ENCODE data around the gene DYNC2I2. TPM values are rescaled to one million over a fixed set of nuclear protein-coding genes. Genes with fewer than 3 reads are reported as not detected.
A peak's percentile ranks its signal among the peaks of the same experiment; 100 is the strongest.

The DYNC2I2 gene
- total and polyA plus RNA-seq, 5 donors from 2014 or later: 2.3 to 10.2 (median 3.6) TPM

DNA sequence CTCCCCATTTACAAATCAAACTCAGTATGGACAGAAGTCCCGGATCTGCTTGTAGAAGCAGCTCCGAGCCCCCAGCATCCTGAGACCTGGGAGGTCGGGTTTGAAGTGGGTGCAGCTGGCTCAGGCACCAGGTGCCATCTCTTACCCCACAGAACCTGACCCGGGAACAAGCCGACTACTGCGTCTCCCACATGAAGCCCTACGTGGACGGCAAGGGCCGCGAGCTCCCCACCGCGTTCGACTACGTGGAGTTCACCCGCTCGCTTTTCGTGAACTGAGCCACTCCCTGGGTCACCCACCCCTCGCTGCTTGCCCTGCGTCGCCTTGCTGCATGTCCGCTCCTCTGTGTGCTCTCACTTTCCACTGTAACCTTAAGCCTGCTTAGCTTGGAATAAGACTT lies 23.6 kb downstream of the DYNC2I2 start:
- no peak overlapping the region for H3K4me3 Mint-ChIP-seq
- no peak overlapping the region for H3K27ac Mint-ChIP-seq
- Histone ChIP-seq H3K4me1 (ENCODE audit: control insufficient read depth, insufficient read depth, low read length, poor library complexity, severe bottlenecking) (no peaks in the 10 kb centered on the region), H3K27ac (ENCODE audit: insufficient read depth, low read length, poor library complexity, severe bottlenecking) (no peak overlapping the region), H3K36me3 (ENCODE audit: control insufficient read depth, insufficient read depth, low read length) (peaks cover 57% of the 10 kb centered on the region), H3K9me3 (ENCODE audit: control insufficient read depth in 2 of 2, low read length in 2 of 2) (no peaks in the 10 kb centered on the region), H3K27me3 (ENCODE audit: control insufficient read depth, insufficient read depth, low read length) (no peaks in the 10 kb centered on the region), H3K4me3 (ENCODE audit: low read depth, low read length) (no peak overlapping the region)
- H3K36me3 Mint-ChIP-seq: peaks cover 17% of the 10 kb centered on the region
- DNase-seq: no peak
- H3K9me3 Mint-ChIP-seq: no peaks in the 10 kb centered on the region
- no peak for ATAC-seq (ENCODE audit: low read depth in 2 of 2)
- no peaks in the 10 kb centered on the region for H3K27me3 Mint-ChIP-seq
- peaks cover 0 to 2% (median 0%) of the 10 kb centered on the region in 4 donors for H3K4me1 Mint-ChIP-seq

DNA sequence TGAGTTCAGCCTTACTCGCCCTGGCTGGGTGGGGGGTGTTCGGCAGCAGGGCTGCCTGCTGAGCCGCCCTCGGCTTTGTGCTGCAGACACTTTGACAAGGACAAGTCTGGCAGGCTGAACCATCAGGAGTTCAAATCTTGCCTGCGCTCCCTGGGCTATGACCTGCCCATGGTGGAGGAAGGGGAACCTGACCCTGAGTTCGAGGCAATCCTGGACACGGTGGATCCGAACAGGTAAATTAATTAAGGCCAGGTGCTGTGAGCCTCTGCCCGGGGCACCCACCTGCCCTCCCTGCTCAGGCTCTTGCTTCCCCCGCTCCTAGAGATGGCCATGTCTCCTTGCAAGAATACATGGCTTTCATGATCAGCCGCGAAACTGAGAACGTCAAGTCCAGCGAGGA lies 24.2 kb downstream of the DYNC2I2 start:
- peaks cover 0 to 5% (median 0%) of the 10 kb centered on the region in 4 donors for H3K4me1 Mint-ChIP-seq
- Histone ChIP-seq H3K9me3 (ENCODE audit: control insufficient read depth in 2 of 2, low read length in 2 of 2) (no peaks in the 10 kb centered on the region), H3K27ac (ENCODE audit: insufficient read depth, low read length, poor library complexity, severe bottlenecking) (no peak overlapping the region), H3K36me3 (ENCODE audit: control insufficient read depth, insufficient read depth, low read length) (peaks cover 63% of the 10 kb centered on the region), H3K27me3 (ENCODE audit: control insufficient read depth, insufficient read depth, low read length) (no peaks in the 10 kb centered on the region), H3K4me3 (ENCODE audit: low read depth, low read length) (no peak overlapping the region), H3K4me1 (ENCODE audit: control insufficient read depth, insufficient read depth, low read length, poor library complexity, severe bottlenecking) (no peaks in the 10 kb centered on the region)
- DNase-seq (no peak), ATAC-seq (ENCODE audit: low read depth in 2 of 2) (no peak)
- H3K4me3 Mint-ChIP-seq: no peak overlapping the region
- no peak overlapping the region for H3K27ac Mint-ChIP-seq
- H3K27me3 Mint-ChIP-seq: no peaks in the 10 kb centered on the region
- H3K36me3 Mint-ChIP-seq: peaks cover 21% of the 10 kb centered on the region
- no peaks in the 10 kb centered on the region for H3K9me3 Mint-ChIP-seq

DNA sequence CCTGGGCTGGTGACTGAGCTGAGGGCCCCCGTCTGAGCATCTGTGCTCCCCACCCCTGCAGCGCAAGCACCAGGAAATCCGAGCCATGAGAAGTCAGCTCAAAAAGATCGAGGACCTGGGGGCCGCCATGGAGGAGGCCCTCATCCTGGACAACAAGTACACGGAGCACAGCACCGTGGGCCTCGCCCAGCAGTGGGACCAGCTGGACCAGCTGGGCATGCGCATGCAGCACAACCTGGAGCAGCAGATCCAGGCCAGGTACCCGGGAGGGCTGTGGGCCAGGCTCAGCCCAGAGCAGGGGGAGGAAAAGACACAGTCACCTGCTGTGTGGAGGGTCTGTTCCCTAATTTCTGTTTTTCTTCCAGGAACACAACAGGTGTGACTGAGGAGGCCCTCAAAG lies 24.6 kb downstream of the DYNC2I2 start:
- no peak overlapping the region for H3K27ac Mint-ChIP-seq
- no peak overlapping the region for H3K4me3 Mint-ChIP-seq
- Histone ChIP-seq H3K36me3 (ENCODE audit: control insufficient read depth, insufficient read depth, low read length) (peaks cover 67% of the 10 kb centered on the region), H3K4me1 (ENCODE audit: control insufficient read depth, insufficient read depth, low read length, poor library complexity, severe bottlenecking) (no peaks in the 10 kb centered on the region), H3K27ac (ENCODE audit: insufficient read depth, low read length, poor library complexity, severe bottlenecking) (no peak overlapping the region), H3K27me3 (ENCODE audit: control insufficient read depth, insufficient read depth, low read length) (no peaks in the 10 kb centered on the region), H3K4me3 (ENCODE audit: low read depth, low read length) (no peak overlapping the region), H3K9me3 (ENCODE audit: control insufficient read depth in 2 of 2, low read length in 2 of 2) (no peaks in the 10 kb centered on the region)
- no peak for ATAC-seq (ENCODE audit: low read depth in 2 of 2)
- peaks cover 0 to 5% (median 0%) of the 10 kb centered on the region in 4 donors for H3K4me1 Mint-ChIP-seq
- no peaks in the 10 kb centered on the region for H3K27me3 Mint-ChIP-seq
- peaks cover 21% of the 10 kb centered on the region for H3K36me3 Mint-ChIP-seq
- no peaks in the 10 kb centered on the region for H3K9me3 Mint-ChIP-seq
- no peak for DNase-seq

DNA sequence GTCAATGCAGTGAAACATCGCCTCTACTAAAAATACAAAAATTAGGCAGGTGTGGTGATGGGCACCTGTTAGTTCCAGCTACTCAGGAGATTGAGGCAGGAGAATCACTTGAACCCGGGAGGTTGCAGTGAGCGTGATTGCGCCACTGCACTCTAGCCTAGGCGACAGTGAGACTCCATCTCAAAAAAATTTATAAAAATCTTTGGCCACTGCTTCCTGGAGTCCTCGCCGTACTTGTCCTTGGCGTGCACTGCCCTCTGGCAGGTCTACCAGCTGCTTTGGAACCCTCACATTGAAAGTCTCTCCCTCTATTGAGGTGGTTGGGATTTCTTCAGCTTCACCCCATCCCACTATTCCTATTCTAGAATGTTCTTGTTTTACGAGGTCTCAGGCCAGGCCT lies 25.0 kb downstream of the DYNC2I2 start:
- H3K36me3 Mint-ChIP-seq: peaks cover 21% of the 10 kb centered on the region
- H3K9me3 ChIP-seq (ENCODE audit: control insufficient read depth in 2 of 2, low read length in 2 of 2): no peaks in the 10 kb centered on the region
- peaks cover 0 to 3% (median 0%) of the 10 kb centered on the region in 4 donors for H3K4me1 Mint-ChIP-seq
- H3K27ac ChIP-seq (ENCODE audit: insufficient read depth, low read length, poor library complexity, severe bottlenecking): no peak overlapping the region
- H3K27me3 ChIP-seq (ENCODE audit: control insufficient read depth, insufficient read depth, low read length): no peaks in the 10 kb centered on the region
- no peaks in the 10 kb centered on the region for H3K9me3 Mint-ChIP-seq
- H3K27ac Mint-ChIP-seq: no peak overlapping the region
- DNase-seq: no peak
- H3K27me3 Mint-ChIP-seq: no peaks in the 10 kb centered on the region
- no peak overlapping the region for H3K4me3 Mint-ChIP-seq
- H3K36me3 ChIP-seq (ENCODE audit: control insufficient read depth, insufficient read depth, low read length): peaks cover 71% of the 10 kb centered on the region
- no peaks in the 10 kb centered on the region for H3K4me1 ChIP-seq (ENCODE audit: control insufficient read depth, insufficient read depth, low read length, poor library complexity, severe bottlenecking)
- no peak overlapping the region for H3K4me3 ChIP-seq (ENCODE audit: low read depth, low read length)
- ATAC-seq (ENCODE audit: low read depth in 2 of 2): no peak

DNA sequence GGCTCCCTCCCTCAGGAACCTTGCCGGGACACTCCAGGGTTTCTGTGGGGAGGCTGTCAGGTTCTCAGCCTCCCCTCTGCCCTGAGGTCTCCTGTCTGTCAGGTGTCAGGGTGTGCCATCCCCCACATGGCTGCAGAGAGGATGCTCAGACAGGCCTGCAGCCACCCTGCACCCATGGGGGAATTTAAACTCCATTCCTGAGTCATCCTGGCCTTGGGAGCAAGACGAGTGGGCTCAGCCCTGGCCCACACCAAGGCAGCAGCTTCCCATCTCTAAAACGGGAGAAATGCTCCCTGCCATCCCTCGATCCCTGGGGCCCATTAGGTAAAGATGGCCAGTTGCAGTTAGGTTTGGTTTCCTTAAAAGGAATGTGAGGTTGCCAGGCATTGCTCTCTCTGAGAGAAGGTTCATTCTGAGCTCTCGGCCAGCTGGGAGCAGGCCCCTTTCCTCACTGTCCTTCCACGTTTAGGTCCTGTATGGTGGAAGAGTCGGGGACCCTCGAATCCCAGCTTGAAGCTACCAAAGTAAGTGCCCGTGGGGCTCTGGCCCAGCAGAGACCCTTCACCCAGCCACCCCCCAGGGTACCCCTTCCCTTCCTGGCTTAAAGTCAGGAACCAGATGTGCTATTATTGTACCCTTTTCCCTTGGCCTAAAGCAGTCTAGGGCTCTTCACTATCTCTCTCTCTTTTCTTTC lies 26.6 kb downstream of the DYNC2I2 start:
- H3K27me3 ChIP-seq (ENCODE audit: control insufficient read depth, insufficient read depth, low read length): no peaks in the 10 kb centered on the region
- H3K4me1 Mint-ChIP-seq: peaks cover 0 to 2% (median under 1%) of the 10 kb centered on the region in 4 donors
- no peak for ATAC-seq (ENCODE audit: low read depth in 2 of 2)
- peaks cover 36% of the 10 kb centered on the region for H3K36me3 Mint-ChIP-seq
- DNase-seq: no peak
- no peak overlapping the region for H3K4me3 Mint-ChIP-seq
- H3K27ac Mint-ChIP-seq: peak overlapping the region in 1 of 3 donors; percentile 55
- H3K4me1 ChIP-seq (ENCODE audit: control insufficient read depth, insufficient read depth, low read length, poor library complexity, severe bottlenecking): no peaks in the 10 kb centered on the region
- no peaks in the 10 kb centered on the region for H3K27me3 Mint-ChIP-seq
- H3K9me3 Mint-ChIP-seq: no peaks in the 10 kb centered on the region
- no peak overlapping the region for H3K4me3 ChIP-seq (ENCODE audit: low read depth, low read length)
- H3K36me3 ChIP-seq (ENCODE audit: control insufficient read depth, insufficient read depth, low read length): peaks cover 88% of the 10 kb centered on the region
- no peaks in the 10 kb centered on the region for H3K9me3 ChIP-seq (ENCODE audit: control insufficient read depth in 2 of 2, low read length in 2 of 2)
- no peak overlapping the region for H3K27ac ChIP-seq (ENCODE audit: insufficient read depth, low read length, poor library complexity, severe bottlenecking)

DNA sequence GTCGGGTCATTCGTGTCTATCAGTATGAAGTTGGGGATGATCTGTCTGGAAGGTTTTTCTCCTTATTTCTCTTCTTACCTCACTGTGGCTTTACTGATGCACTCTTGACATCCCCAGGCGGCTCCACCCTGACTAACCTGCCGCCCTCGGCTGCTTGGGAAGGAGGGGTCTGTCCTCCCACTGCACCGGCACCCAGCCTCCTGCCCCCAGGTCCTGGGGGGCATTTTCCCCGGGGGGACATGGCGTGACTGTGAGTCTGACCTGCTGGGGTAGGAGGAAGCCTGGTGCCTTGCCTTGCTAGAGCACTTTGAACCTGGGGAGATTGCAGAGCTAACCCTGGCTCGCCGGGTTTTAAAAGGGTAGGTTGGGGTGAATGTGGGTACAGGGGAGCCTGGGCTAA lies 27.5 kb downstream of the DYNC2I2 start:
- Histone ChIP-seq H3K9me3 (ENCODE audit: control insufficient read depth in 2 of 2, low read length in 2 of 2) (no peaks in the 10 kb centered on the region), H3K27ac (ENCODE audit: insufficient read depth, low read length, poor library complexity, severe bottlenecking) (no peak overlapping the region), H3K4me1 (ENCODE audit: control insufficient read depth, insufficient read depth, low read length, poor library complexity, severe bottlenecking) (no peaks in the 10 kb centered on the region), H3K27me3 (ENCODE audit: control insufficient read depth, insufficient read depth, low read length) (no peaks in the 10 kb centered on the region), H3K36me3 (ENCODE audit: control insufficient read depth, insufficient read depth, low read length) (peaks cover 94% of the 10 kb centered on the region), H3K4me3 (ENCODE audit: low read depth, low read length) (no peak overlapping the region)
- H3K4me3 Mint-ChIP-seq: no peak overlapping the region
- ATAC-seq (ENCODE audit: low read depth in 2 of 2) (no peak), DNase-seq (no peak)
- no peaks in the 10 kb centered on the region for H3K27me3 Mint-ChIP-seq
- H3K9me3 Mint-ChIP-seq: no peaks in the 10 kb centered on the region
- peaks cover 0 to 2% (median under 1%) of the 10 kb centered on the region in 4 donors for H3K4me1 Mint-ChIP-seq
- H3K36me3 Mint-ChIP-seq: peaks cover 42% of the 10 kb centered on the region
- H3K27ac Mint-ChIP-seq: peak overlapping the region in 1 of 3 donors; percentile 90

DNA sequence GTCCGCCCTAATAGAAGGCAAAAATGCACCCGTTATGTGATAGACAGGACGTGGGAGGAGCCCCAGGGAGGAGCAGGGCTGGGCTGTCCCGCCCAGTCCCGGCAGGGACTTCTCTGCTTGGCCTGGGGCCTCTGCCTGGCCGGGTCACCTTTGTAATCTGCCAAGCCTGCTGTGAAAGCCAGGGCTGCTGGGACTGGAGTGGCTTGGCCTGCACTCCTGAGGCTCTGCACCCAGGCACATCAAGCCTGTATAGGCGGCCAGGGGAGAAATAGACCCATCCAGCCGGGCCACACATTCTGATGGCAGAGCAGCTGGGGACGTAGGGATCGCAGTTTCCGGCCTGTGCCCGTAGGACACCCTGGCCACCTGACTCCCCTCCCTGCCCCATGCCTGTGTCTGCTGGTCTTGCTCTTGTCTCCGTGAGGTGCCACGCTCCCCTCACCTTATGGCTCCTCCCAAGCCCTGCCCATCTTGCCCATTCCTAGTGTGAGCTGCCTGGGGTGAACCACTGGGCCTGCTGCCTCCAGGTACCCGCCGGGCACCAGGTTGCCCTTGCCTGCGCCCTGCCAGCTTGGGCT lies 28.1 kb downstream of the DYNC2I2 start:
- H3K9me3 Mint-ChIP-seq: no peaks in the 10 kb centered on the region
- H3K36me3 ChIP-seq (ENCODE audit: control insufficient read depth, insufficient read depth, low read length): peaks cover 93% of the 10 kb centered on the region
- H3K27me3 Mint-ChIP-seq: no peaks in the 10 kb centered on the region
- no peak for DNase-seq
- no peak overlapping the region for H3K4me3 Mint-ChIP-seq
- ATAC-seq (ENCODE audit: low read depth in 2 of 2): no peak
- peaks cover 44% of the 10 kb centered on the region for H3K36me3 Mint-ChIP-seq
- no peaks in the 10 kb centered on the region for H3K9me3 ChIP-seq (ENCODE audit: control insufficient read depth in 2 of 2, low read length in 2 of 2)
- peaks cover 0 to 2% (median under 1%) of the 10 kb centered on the region in 4 donors for H3K4me1 Mint-ChIP-seq
- H3K27ac Mint-ChIP-seq: peak overlapping the region in 1 of 3 donors; percentile 90
- no peak overlapping the region for H3K27ac ChIP-seq (ENCODE audit: insufficient read depth, low read length, poor library complexity, severe bottlenecking)
- H3K27me3 ChIP-seq (ENCODE audit: control insufficient read depth, insufficient read depth, low read length): no peaks in the 10 kb centered on the region
- H3K4me1 ChIP-seq (ENCODE audit: control insufficient read depth, insufficient read depth, low read length, poor library complexity, severe bottlenecking): no peaks in the 10 kb centered on the region
- H3K4me3 ChIP-seq (ENCODE audit: low read depth, low read length): no peak overlapping the region

DNA sequence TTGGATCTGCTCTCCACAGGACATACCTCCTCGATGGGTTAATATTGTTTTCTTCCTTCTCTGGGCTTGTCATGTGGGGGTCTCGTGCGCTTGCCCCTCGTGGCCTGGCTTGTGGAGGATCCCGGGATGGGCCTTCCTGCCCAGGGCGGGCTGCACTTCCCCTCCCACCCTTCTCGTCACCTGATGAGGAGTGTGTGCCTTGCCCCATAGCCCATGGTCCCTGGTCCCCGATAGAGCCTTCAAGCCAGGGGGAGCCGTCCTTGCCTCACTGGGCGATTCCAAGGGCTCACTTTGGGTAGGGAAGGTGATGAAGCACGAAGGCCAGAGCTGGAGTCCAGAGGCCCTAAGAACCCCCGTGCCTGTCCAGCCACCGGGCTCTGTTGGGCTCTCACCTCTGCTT lies 28.7 kb downstream of the DYNC2I2 start:
- H3K36me3 Mint-ChIP-seq: peaks cover 40% of the 10 kb centered on the region
- H3K27ac Mint-ChIP-seq: peak overlapping the region in 1 of 3 donors; percentile 44
- H3K4me3 ChIP-seq (ENCODE audit: low read depth, low read length): no peak overlapping the region

More for the DNA sequence above, 28.7 kb downstream of the DYNC2I2 start:
- no peaks in the 10 kb centered on the region for H3K27me3 Mint-ChIP-seq
- H3K9me3 Mint-ChIP-seq: no peaks in the 10 kb centered on the region
- peaks cover 0 to 2% (median under 1%) of the 10 kb centered on the region in 4 donors for H3K4me1 Mint-ChIP-seq
- Histone ChIP-seq H3K27me3 (ENCODE audit: control insufficient read depth, insufficient read depth, low read length) (no peaks in the 10 kb centered on the region), H3K36me3 (ENCODE audit: control insufficient read depth, insufficient read depth, low read length) (peaks cover 92% of the 10 kb centered on the region), H3K9me3 (ENCODE audit: control insufficient read depth in 2 of 2, low read length in 2 of 2) (no peaks in the 10 kb centered on the region), H3K4me1 (ENCODE audit: control insufficient read depth, insufficient read depth, low read length, poor library complexity, severe bottlenecking) (no peaks in the 10 kb centered on the region), H3K27ac (ENCODE audit: insufficient read depth, low read length, poor library complexity, severe bottlenecking) (no peak overlapping the region)
- DNase-seq (no peak), ATAC-seq (ENCODE audit: low read depth in 2 of 2) (no peak)
- H3K4me3 Mint-ChIP-seq: no peak overlapping the region

Measured in CD4-positive, CD25-positive, alpha-beta regulatory T cell (primary cell).